ENCODE results near the gene MED13L. TPM values are rescaled to one million over a fixed set of nuclear protein-coding genes. Genes with fewer than 3 reads are reported as not detected.
"Not testable (repeated sequence)": the region's sequence is repeated elsewhere in the genome, so short reads cannot be mapped to it uniquely, and the experiment has no call there.

The MED13L gene
- total and polyA plus RNA-seq, 9 donors: 47.8 to 198 (median 156) TPM

DNA sequence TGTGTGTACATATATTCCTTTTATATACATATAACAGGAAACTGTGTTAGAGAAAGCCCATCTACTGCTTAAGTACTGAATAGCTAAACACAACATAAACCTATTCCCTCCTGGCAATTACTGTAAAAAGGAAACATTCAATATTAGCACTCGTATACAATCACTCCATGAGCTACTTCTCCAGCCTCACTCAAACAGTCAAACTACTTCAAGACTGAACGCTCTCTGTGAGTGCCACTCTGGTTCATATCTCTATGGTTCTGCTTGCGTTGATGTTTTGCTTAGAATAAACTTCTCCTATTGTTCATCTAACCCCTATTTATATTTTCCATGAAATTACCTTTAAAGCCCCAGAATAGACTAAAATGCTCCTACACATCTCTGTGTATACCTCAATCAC lies 243.7 kb downstream of the MED13L start:
- TF ChIP-seq, protein P1, sequence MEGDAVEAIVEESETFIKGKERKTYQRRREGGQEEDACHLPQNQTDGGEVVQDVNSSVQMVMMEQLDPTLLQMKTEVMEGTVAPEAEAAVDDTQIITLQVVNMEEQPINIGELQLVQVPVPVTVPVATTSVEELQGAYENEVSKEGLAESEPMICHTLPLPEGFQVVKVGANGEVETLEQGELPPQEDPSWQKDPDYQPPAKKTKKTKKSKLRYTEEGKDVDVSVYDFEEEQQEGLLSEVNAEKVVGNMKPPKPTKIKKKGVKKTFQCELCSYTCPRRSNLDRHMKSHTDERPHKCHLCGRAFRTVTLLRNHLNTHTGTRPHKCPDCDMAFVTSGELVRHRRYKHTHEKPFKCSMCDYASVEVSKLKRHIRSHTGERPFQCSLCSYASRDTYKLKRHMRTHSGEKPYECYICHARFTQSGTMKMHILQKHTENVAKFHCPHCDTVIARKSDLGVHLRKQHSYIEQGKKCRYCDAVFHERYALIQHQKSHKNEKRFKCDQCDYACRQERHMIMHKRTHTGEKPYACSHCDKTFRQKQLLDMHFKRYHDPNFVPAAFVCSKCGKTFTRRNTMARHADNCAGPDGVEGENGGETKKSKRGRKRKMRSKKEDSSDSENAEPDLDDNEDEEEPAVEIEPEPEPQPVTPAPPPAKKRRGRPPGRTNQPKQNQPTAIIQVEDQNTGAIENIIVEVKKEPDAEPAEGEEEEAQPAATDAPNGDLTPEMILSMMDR (IDR thresholded peaks at IDR 0.05): no peak
- TF ChIP-seq EP300 (IDR thresholded peaks at IDR 0.05) (no peak), POLR2A (IDR thresholded peaks at IDR 0.05) (no peak)
- intact Hi-C loops (cut with DNase I): no loop called here

GRCh38 chr12:116031624-116032023 lies 245.9 kb downstream of the MED13L start:
- H3K36me3 ChIP-seq; H3K4me3 ChIP-seq; H3K27ac ChIP-seq; H3K4me1 ChIP-seq (ENCODE audit: insufficient read depth); DNase-seq; intact Hi-C loops (cut with DNase I); H3K9me3 ChIP-seq; H3K27me3 ChIP-seq: not testable (repeated sequence)
- WGBS, 3 donors: 92 to 100% (median 98%) methylated on average over 4 of the region's 4 CpGs

More for the DNA sequence above, 243.7 kb downstream of the MED13L start:
- no peak for DNase-seq
- Histone ChIP-seq H3K9me3 (no peaks in the 10 kb centered on the region), H3K36me3 (no peaks in the 10 kb centered on the region), H3K27ac (no peak overlapping the region), H3K4me3 (no peak overlapping the region), H3K27me3 (no peaks in the 10 kb centered on the region), H3K4me1 (ENCODE audit: insufficient read depth) (peaks cover 1% of the 10 kb centered on the region)
- 56 to 74% (median 63%) methylated on average over 3 of the region's 3 CpGs for WGBS, 3 donors

GRCh38 chr12:116028619-116029018 lies 248.9 kb downstream of the MED13L start:
- TF ChIP-seq, protein P1 (IDR thresholded peaks at IDR 0.05): no peak
- no peak for TF ChIP-seq EP300 (IDR thresholded peaks at IDR 0.05)
- no peak for TF ChIP-seq POLR2A (IDR thresholded peaks at IDR 0.05)
- no peak overlapping the region for H3K27ac ChIP-seq
- H3K4me1 ChIP-seq (ENCODE audit: insufficient read depth): no peaks in the 10 kb centered on the region
- DNase-seq: no peak
- 96 to 98% (median 97%) methylated on average over 4 of the region's 4 CpGs for WGBS, 3 donors
- intact Hi-C loops (cut with DNase I): no loop called here
- no peaks in the 10 kb centered on the region for H3K27me3 ChIP-seq
- H3K9me3 ChIP-seq: no peaks in the 10 kb centered on the region
- H3K4me3 ChIP-seq: no peak overlapping the region
- H3K36me3 ChIP-seq: no peaks in the 10 kb centered on the region

- DNase-seq: no peak
- intact Hi-C loops (cut with DNase I): no loop called here
- TF ChIP-seq, protein P1 (IDR thresholded peaks at IDR 0.05): no peak
- TF ChIP-seq POLR2A (IDR thresholded peaks at IDR 0.05) (no peak), EP300 (IDR thresholded peaks at IDR 0.05) (no peak)
- 95 to 96% (median 95%) methylated on average over 4 of the region's 4 CpGs for WGBS, 3 donors
- no peaks in the 10 kb centered on the region for H3K36me3 ChIP-seq
- H3K27ac ChIP-seq: no peak overlapping the region
- H3K4me1 ChIP-seq (ENCODE audit: insufficient read depth): peaks cover 4% of the 10 kb centered on the region
- no peaks in the 10 kb centered on the region for H3K27me3 ChIP-seq
- no peak overlapping the region for H3K4me3 ChIP-seq
- no peaks in the 10 kb centered on the region for H3K9me3 ChIP-seq
Measured at GRCh38 chr12:116027551-116027821, 250.0 kb downstream of the MED13L start.

DNA sequence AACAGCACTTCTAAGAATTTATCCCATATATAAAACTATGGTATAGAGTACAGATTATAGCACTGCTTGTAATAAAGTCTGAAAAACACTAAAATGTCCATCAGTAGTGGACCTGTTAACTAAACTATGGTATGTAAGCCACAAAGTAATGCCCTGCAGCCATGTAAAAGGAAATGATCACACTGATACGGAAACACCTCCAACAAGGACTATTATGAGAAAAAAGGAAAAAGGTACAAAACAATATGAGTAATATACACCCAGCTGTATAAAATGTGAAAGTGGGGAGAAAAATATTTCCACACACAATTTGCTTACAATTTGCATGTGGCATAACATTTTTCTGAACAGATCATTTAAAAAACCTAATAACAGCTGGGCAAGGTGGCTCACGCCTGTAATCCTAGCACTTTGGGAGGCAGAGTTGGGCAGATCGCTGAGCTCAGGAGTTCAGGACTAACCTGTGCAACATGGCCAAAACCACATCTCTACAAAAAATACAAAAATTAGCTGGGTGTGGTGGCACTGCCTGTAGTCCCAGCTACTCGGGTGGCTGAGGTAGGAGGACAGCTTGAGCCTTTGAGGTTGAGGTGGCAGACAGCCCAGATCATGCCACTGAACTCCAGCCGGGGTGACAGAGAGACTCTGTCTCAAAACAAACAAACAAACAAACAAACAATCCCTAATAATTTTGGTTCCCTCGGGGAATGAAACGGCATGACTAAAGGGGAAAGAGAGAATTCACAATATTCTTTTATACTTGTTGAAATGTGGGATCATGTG lies 250.5 kb downstream of the MED13L start:
- no peak overlapping the region for H3K27ac ChIP-seq
- TF ChIP-seq, protein P1 (IDR thresholded peaks at IDR 0.05): no peak
- TF ChIP-seq POLR2A (IDR thresholded peaks at IDR 0.05): no peak
- TF ChIP-seq EP300 (IDR thresholded peaks at IDR 0.05): no peak
- peaks cover 4% of the 10 kb centered on the region for H3K4me1 ChIP-seq (ENCODE audit: insufficient read depth)
- H3K4me3 ChIP-seq: no peak overlapping the region
- no peaks in the 10 kb centered on the region for H3K36me3 ChIP-seq
- intact Hi-C loops (cut with DNase I): no loop called here
- DNase-seq: no peak
- no peaks in the 10 kb centered on the region for H3K27me3 ChIP-seq
- H3K9me3 ChIP-seq: no peaks in the 10 kb centered on the region
- WGBS, 3 donors: 88 to 92% (median 90%) methylated on average over 7 of the region's 7 CpGs
